HG03378 (cell line): ENCODE results near the gene FOXP4.

Source experiments
- ATAC-seq: cut with Tn5 transposase; IDR thresholded peaks from one replicate; pipeline ENCODE4 v1.9.1; 2021; ENCODE audit warnings: mild to moderate bottlenecking, moderate library complexity; ENCODE audit not compliant: unreplicated experiment

Gene FOXP4

GRCh38 chr6:41641352-41641925, 95.3 kb downstream of the FOXP4 start:
- ATAC-seq, result no peak

- no peak for ATAC-seq
Observed at GRCh38 chr6:41642090-41642959, 96.1 kb downstream of the FOXP4 start.

GRCh38 chr6:41642960-41643898, 97.0 kb downstream of the FOXP4 start:
- ATAC-seq, result no peak

- no peak for ATAC-seq
Observed at GRCh38 chr6:41643899-41644269, 97.7 kb downstream of the FOXP4 start.

GRCh38 chr6:41644297-41644879, 98.2 kb downstream of the FOXP4 start:
- ATAC-seq, result no peak

- ATAC-seq, result no peak
Observed at GRCh38 chr6:41645007-41645618, 98.9 kb downstream of the FOXP4 start.

- ATAC-seq, result no peak
Observed at GRCh38 chr6:41646026-41646795, 100.0 kb downstream of the FOXP4 start.

- no peak for ATAC-seq
Observed at GRCh38 chr6:41647061-41647511, 100.9 kb downstream of the FOXP4 start.

GRCh38 chr6:41648070-41648585, 101.9 kb downstream of the FOXP4 start:
- ATAC-seq, result no peak

- no peak for ATAC-seq
Observed at GRCh38 chr6:41648921-41649320, 102.7 kb downstream of the FOXP4 start.

- ATAC-seq, result no peak
Observed at GRCh38 chr6:41649596-41649995, 103.4 kb downstream of the FOXP4 start.

- no peak for ATAC-seq
Observed at GRCh38 chr6:41650120-41650519, 103.9 kb downstream of the FOXP4 start.

- ATAC-seq, result no peak
Observed at GRCh38 chr6:41651246-41651961, 105.2 kb downstream of the FOXP4 start.
